Small intestine (tissue), 16 donors: Measurements from ENCODE around the gene ALG6. TPM values are rescaled to one million over a fixed set of nuclear protein-coding genes. Genes with fewer than 3 reads are reported as not detected.

Source experiments
- DNase-seq, 2 donors: peaks; one replicate each; pipeline versions ENCODE4 v3.0.0 to v3.0.0-alpha.2; 2013
- FAIRE-seq: peaks from 2 replicates; lab custom pipeline; 2012; peaks lifted over from hg19 to GRCh38; lab: Jason Lieb, UNC
- H3K27ac ChIP-seq, 3 donors: one replicate each; pipeline ENCODE4 v1.5.1; 2013; ENCODE audit warnings: low read length in 2 of 3, mild to moderate bottlenecking in 2 of 3, control low read depth in 1 of 3, inconsistent platforms in 1 of 3, low read depth in 1 of 3, moderate library complexity in 1 of 3
- H3K27me3 ChIP-seq, 3 donors: one replicate each; pipeline ENCODE4 v1.6.1; 2013; ENCODE audit warnings: low read length in 3 of 3, inconsistent platforms in 1 of 3; ENCODE audit not compliant: control insufficient read depth in 3 of 3, insufficient read depth in 3 of 3
- H3K36me3 ChIP-seq, 3 donors: one replicate each; pipeline ENCODE4 v1.6.1; 2013; ENCODE audit warnings: low read length in 3 of 3, inconsistent platforms in 1 of 3, low read depth in 1 of 3, mild to moderate bottlenecking in 1 of 3, moderate library complexity in 1 of 3; ENCODE audit not compliant: control insufficient read depth in 3 of 3, insufficient read depth in 2 of 3
- H3K4me1 ChIP-seq, 3 donors: one replicate each; pipeline ENCODE4 v1.6.1; 2013; ENCODE audit warnings: low read length in 2 of 3, inconsistent platforms in 1 of 3, low read depth in 1 of 3, mild to moderate bottlenecking in 1 of 3, moderate library complexity in 1 of 3; ENCODE audit not compliant: control insufficient read depth in 3 of 3, insufficient read depth in 2 of 3
- H3K4me3 ChIP-seq, 3 donors: one replicate each; pipeline ENCODE4 v1.5.1; 2013; ENCODE audit warnings: low read length in 3 of 3, control low read depth in 1 of 3, inconsistent platforms in 1 of 3, low read depth in 1 of 3, mild to moderate bottlenecking in 1 of 3, moderate library complexity in 1 of 3
- H3K9me3 ChIP-seq, 2 donors: one replicate each; pipeline ENCODE4 v1.6.1; 2013; ENCODE audit warnings: low read depth in 1 of 2, low read length in 1 of 2; ENCODE audit not compliant: control insufficient read depth in 2 of 2, insufficient read depth in 1 of 2
- WGBS, 3 donors: extraction: QIAGEN DNeasy Blood & Tissue Kit; methylation state at CpG; one replicate each; pipeline ENCODE4 v1.1.7; 2013; 5-methylcytosine and 5-hydroxymethylcytosine counted together
- long read RNA-seq, 10 donors: transcript quantifications; one replicate each; lab custom pipeline, GENCODE V29; 2026
- polyA plus RNA-seq, 4 donors: library from polyadenylated mRNA; stranded (reverse) in 3 of 4; unstranded in 1 of 4; fragments of 200-250 nt in 3 of 4; fragments of 120-200 nt in 1 of 4; gene quantifications; one replicate each; pipeline versions ENCODE4 v1.2.1 to v1.2.3, GENCODE V29; 2013
- donor health status: healthy with polysubstance abuse.
- donor health status: control.
- donor health status: control.
- donor health status: Bipolar disorder and iron deficiency.
- donor health status: healthy.

ALG6 gene
- 10 to 100 TPM in 2 of 4 donors, 1 to 10 TPM in 2; 5.9 to 19.4 (median 11.3) TPM for polyA plus RNA-seq
- long read RNA-seq, donor 1: 0 reads
- long read RNA-seq, donor 2: 0 reads
- long read RNA-seq, donor 3, partial matches to known transcripts: 0 of 2 reads
- long read RNA-seq, donor 3, other reads (novel, unspliced or antisense): 0 of 2 reads
- long read RNA-seq, donor 4: 0 reads
- long read RNA-seq, donor 5, partial matches to known transcripts: 0 of 1 reads
- long read RNA-seq, donor 5, other reads (novel, unspliced or antisense): 0 of 1 reads
- long read RNA-seq, donor 6: 0 reads
- long read RNA-seq, donor 7: 0 reads
- long read RNA-seq, donor 8: 0 reads
- long read RNA-seq, donor 9: 0 reads
- long read RNA-seq, donor 10, partial matches to known transcripts: 0 of 7 reads
- long read RNA-seq, donor 10, other reads (novel, unspliced or antisense): 6 of 7 reads

- H3K4me1 ChIP-seq: peaks cover 0 to 3% (median 0%) of the 10 kb centered on the region in 3 donors
- WGBS, 3 donors: 0 to 1% (median 0%) methylated on average over 60 to 77 of the region's 77 CpGs
- H3K9me3 ChIP-seq: no peaks in the 10 kb centered on the region
- H3K27ac ChIP-seq: peak within 1 kb of the TSS; percentile 62 to 86 (median 68)
- FAIRE-seq: no peak
- no peaks in the 10 kb centered on the region for H3K27me3 ChIP-seq
- peaks cover 0 to 2% (median 0%) of the 10 kb centered on the region in 3 donors for H3K36me3 ChIP-seq
- DNase-seq: peak; percentile 95 to 98
- H3K4me3 ChIP-seq: peak within 1 kb of the TSS; percentile 79 to 97 (median 95)
These were observed at the start of gene ALG6 for GRCh38 chr1:63367215-63368103. ALG6 (plus strand) TSS chr1:63367627; CDS start chr1:63370978, 3,351 bp downstream.

DNA sequence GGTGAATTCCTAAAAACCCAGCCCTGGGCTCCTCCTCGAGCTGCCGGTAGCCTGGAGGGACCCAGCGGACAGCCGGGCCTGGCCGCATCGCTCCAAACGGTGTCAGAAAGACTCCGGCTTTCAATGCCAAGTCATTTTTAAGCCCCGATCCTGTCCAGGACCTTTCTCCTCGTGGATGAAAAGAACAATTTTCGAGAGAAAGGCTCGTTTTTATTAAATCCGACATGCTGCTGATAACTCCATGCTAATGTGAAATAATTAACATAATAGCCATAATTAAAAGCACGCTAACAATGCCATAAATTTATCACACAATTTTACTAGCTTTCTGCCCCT lies 49.6 kb upstream of the ALG6 start:
- DNase-seq (no peak), FAIRE-seq (no peak)
- H3K27me3 ChIP-seq: peaks cover 9 to 88% (median 55%) of the 10 kb centered on the region in 3 donors
- H3K9me3 ChIP-seq: peaks cover 0 to 11% of the 10 kb centered on the region in 2 donors
- 7 to 9% (median 8%) methylated on average over 14 of the region's 14 CpGs for WGBS, 3 donors
- peaks cover 0 to 5% (median under 1%) of the 10 kb centered on the region in 3 donors for H3K4me1 ChIP-seq
- peak overlapping the region in 1 of 3 donors; percentile 50 for H3K4me3 ChIP-seq
- H3K27ac ChIP-seq: no peak overlapping the region
- H3K36me3 ChIP-seq: no peaks in the 10 kb centered on the region

GRCh38 chr1:63318201-63318979 lies 49.0 kb upstream of the ALG6 start:
- peaks cover 13 to 88% (median 55%) of the 10 kb centered on the region in 3 donors for H3K27me3 ChIP-seq
- no peaks in the 10 kb centered on the region for H3K36me3 ChIP-seq
- no peak overlapping the region for H3K27ac ChIP-seq
- DNase-seq (no peak), FAIRE-seq (no peak)
- 19 to 34% (median 25%) methylated on average over 28 of the region's 28 CpGs for WGBS, 3 donors
- peaks cover 0 to 6% (median 2%) of the 10 kb centered on the region in 3 donors for H3K4me1 ChIP-seq
- peaks cover 0 to 11% of the 10 kb centered on the region in 2 donors for H3K9me3 ChIP-seq
- H3K4me3 ChIP-seq: no peak overlapping the region

GRCh38 chr1:63319046-63320021 lies 48.1 kb upstream of the ALG6 start:
- Histone ChIP-seq H3K36me3 (no peaks in the 10 kb centered on the region), H3K27me3 (peaks cover 17 to 91% (median 60%) of the 10 kb centered on the region in 3 donors), H3K27ac (no peak overlapping the region), H3K9me3 (peaks cover 0 to 11% of the 10 kb centered on the region in 2 donors), H3K4me1 (peaks cover 0 to 6% (median 2%) of the 10 kb centered on the region in 3 donors), H3K4me3 (no peak overlapping the region)
- no peak for FAIRE-seq
- WGBS, 3 donors: 6 to 10% (median 7%) methylated on average over 59 to 60 of the region's 60 CpGs
- DNase-seq: peak in 1 of 2 donors; percentile 42

GRCh38 chr1:63320022-63320721 lies 47.3 kb upstream of the ALG6 start:
- H3K27ac ChIP-seq: no peak overlapping the region
- FAIRE-seq: no peak
- peaks cover 0 to 10% (median 2%) of the 10 kb centered on the region in 3 donors for H3K4me1 ChIP-seq
- H3K36me3 ChIP-seq: no peaks in the 10 kb centered on the region
- H3K9me3 ChIP-seq: peaks cover 0 to 11% of the 10 kb centered on the region in 2 donors
- peak in 1 of 2 donors; percentile 43 for DNase-seq
- 7 to 10% (median 7%) methylated on average over 47 of the region's 47 CpGs for WGBS, 3 donors
- H3K27me3 ChIP-seq: peaks cover 18 to 89% (median 61%) of the 10 kb centered on the region in 3 donors
- H3K4me3 ChIP-seq: no peak overlapping the region

GRCh38 chr1:63321066-63321784 lies 46.2 kb upstream of the ALG6 start:
- Histone ChIP-seq H3K27ac (no peak overlapping the region), H3K9me3 (peaks cover 0 to 11% of the 10 kb centered on the region in 2 donors), H3K4me1 (peaks cover 0 to 10% (median 2%) of the 10 kb centered on the region in 3 donors), H3K36me3 (no peaks in the 10 kb centered on the region), H3K4me3 (no peak overlapping the region), H3K27me3 (peaks cover 14 to 87% (median 63%) of the 10 kb centered on the region in 3 donors)
- WGBS, 3 donors: 10 to 15% (median 11%) methylated on average over 38 to 39 of the region's 39 CpGs
- peak in 1 of 2 donors; percentile 32 for DNase-seq
- no peak for FAIRE-seq
